ENCODE data around the gene DDI1.
"Not testable (repeated sequence)": the region's sequence is repeated elsewhere in the genome, so short reads cannot be mapped to it uniquely, and the experiment has no call there.

DDI1 gene

DNA sequence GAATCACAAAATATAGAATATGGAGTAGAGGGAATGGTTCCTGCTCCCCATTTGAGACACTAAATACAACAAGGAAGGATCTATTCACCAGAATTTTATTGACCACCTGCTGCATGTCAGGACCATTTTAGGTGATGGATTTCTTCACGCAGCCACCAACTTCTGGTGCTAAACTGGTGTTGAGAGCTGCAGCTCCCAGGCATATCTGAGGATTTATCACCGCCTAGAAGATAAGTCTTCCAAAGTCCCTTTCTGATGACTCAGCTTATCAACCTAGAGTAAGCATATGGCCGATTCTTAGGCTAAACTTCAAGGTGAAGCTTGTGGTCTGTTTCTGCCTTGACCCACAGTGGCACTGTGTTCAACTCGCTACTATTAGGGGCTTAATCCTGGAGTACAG is 6.7 kb downstream of the DDI1 start:
- DNase-seq = no peak

GRCh38 chr11:104043678-104044239 is 7.3 kb downstream of the DDI1 start:
- DNase-seq = no peak

GRCh38 chr11:104046331-104046730 is 9.9 kb downstream of the DDI1 start:
- DNase-seq = no peak

DNA sequence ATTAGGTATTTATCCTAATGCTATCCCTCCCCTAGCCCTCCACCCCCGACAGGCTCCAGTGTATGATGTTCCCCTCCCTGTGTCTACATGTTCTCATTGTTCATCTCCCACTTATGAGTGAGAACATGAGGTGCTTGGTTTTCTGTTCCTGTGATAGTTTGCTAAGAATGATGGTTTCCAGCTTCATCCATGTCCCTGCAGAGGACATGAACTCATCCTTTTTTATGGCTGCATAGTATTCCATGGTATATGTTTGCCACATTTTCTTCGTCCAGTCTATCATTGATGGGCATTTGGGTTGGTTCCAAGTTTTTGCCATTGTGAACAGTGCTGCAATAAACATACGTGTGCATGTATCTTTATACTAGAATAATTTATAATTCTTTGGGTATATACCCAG is 10.4 kb downstream of the DDI1 start:
- DNase-seq = not testable (repeated sequence)

DNA sequence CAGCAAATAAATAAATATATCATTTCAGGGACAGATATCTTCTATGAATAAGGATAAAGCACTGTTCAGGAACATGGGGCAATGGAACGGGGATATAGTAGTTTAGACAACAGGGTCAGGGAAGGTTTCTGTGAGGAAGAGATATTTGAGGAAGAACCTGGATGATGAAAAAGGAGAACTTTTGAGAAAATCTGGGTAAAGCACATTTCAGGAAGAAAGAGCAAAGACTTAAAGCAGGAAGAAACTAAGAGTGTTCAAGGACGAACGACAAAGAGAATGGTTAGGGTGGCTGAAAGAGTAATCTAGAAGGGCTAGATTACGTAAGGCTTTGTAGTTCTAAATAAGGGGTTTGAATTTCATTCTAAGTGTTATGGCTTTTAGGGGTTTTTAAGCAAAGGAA is 12.7 kb downstream of the DDI1 start:
- DNase-seq = no peak

DNA sequence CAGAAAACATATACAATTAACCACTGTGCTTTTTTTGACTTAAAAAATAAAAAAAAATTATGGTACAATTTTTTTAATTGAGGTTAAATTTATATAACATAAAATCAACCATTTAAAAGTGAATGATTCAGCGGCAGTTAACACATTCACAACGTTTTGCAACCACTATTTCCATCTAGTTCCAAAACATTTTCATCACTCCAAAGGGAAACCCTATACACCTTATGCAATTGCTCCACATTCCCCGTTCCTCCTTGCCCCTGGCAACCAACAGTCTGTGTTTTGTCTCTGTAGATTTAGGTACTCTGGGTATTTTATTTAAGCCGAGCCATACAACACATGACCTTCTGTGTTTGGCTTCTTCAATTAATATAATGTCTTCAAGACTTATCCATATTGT is 15.3 kb downstream of the DDI1 start:
- DNase-seq = no peak

GRCh38 chr11:104053743-104054478 is 17.5 kb downstream of the DDI1 start:
- no peak for DNase-seq

DNA sequence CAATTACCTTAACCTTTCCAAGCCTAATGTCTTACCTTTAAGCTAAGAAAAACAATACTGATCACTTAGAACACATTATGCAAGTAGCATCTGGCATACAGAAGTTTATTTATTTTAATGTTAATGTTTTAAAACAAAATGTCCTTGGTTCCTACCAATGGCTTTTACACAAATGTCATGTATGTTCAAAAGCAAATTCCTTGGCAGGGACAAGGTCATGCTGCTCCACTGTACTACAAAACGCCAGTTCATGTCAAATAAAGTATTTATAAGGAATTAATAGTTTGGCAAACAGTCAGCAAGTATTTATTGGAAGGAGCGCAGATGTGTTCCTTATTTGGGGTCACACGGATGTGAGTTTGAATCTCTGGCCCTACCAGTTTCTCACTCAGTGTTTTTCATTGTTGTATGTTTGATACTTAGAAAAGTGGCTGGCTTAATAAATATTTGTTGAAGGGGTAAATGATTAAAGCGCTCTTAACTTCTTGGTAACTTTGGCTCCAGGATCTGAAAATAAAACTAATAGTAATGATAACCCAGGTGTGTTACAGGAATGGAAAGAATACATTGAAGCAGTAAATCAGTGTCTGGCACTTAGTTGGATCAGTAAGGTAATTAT is 18.6 kb downstream of the DDI1 start:
- DNase-seq = no peak

DNA sequence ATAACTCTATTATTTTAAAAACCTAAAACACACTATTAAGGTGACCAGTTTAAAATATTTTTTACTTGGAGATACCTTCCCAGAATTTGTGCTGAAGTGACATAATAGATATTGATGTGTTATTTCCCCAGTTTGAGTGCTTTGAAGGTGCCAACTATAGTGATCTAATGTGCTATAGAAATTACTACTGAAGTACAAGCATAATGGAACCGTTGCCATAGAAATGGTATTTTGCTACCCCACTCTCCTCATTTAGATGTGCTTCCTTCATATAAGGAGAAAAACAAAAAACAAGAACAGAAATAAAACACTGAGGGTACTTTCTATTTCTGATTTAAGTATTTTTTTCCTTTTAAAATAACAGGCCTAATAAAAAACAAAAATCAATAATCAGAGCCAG is 19.2 kb downstream of the DDI1 start:
- no peak for DNase-seq

- no peak for DNase-seq
Measured at GRCh38 chr11:104057908-104058307, 21.5 kb downstream of the DDI1 start.

GRCh38 chr11:104058680-104059079 is 22.2 kb downstream of the DDI1 start:
- no peak for DNase-seq

DNA sequence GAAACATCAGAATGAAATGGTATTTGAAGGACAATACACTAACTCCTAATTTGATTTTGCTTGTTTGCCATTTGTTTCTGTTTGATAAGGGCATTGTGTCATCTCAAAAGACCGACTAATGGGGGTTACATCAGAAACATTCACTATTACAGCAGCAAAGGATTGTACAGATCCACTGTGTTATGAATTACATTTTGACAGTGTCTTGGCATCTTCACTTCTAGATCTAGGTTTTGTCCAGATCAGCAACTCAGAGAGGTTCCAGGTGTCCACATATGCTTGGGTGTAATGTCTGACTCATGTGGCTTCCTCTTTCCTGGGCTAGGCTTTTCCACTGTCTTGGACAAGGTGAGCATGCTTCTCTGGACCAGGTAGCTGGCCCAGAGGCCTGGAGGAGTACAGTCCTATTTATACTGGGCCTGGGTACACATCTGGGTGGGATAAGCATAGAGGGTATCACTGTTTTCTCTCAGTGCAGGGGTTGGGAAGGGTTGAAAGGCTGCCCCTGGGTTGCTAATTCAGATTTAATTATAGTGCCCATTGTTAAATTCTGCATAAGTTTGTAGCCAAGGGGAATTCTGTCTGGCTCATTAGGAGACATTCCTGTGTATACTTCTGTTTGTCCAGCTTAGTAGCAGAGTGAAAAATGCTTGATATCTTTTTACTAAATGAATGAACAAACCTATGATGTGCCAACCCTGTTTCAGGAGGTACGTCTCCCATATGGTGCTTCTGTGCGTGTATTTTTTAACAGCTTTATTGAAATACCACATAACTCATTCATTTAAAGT is 23.8 kb downstream of the DDI1 start:
- no peak for DNase-seq

- no peak for DNase-seq
Measured at GRCh38 chr11:104060820-104061219, 24.4 kb downstream of the DDI1 start.

- DNase-seq = no peak
Measured at GRCh38 chr11:104061853-104062521, 25.5 kb downstream of the DDI1 start.

DNA sequence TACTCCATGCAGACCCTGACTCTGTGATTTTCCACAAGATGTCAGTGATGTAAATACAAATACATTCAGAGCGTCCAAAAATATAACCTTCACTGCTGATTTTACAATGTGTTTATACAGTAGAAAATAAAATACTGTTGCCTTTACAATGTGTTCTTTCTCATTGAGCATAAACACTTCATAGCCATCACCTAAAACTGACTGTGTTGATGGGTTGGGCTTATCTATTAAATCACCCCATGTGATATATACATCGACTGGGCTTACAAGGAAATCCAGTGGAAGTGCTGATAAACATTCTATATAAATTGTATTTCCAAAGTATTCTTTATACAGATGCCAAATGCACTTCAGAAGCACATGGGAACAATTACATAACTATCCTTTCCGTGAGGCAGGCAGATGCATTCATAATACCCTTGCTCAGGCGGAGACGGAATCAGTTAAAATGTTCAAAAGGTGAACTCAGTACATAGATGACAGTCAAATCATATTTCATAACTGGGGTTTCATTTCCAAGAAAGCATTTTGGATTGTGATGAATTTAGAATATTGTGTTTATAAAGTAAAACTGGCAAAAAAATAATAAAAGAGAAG is 27.7 kb downstream of the DDI1 start:
- no peak for DNase-seq

- DNase-seq = no peak
Measured at GRCh38 chr11:104067534-104067933, 31.1 kb downstream of the DDI1 start.

- DNase-seq = peak in 1 of 2 donors; percentile 6
Measured at GRCh38 chr11:104073950-104074705, 37.7 kb downstream of the DDI1 start.

DNA sequence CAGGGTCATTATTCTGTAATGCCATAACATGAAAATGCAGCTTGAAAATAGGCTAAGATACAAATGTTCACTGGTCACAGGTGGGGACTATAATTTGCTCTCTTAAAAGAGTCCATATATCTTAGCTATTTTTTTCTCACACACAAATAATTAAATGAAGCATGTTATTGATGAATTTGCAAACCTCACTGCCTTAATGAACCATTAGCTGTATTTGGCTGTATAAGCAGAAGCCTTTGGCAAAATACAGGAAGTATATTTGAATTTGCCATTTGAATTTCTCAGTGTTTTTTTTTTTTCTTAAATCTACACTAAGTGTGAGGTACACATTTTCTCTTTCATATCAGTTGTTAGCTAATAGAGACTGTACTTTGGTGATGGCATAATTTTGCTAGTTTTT is 38.7 kb downstream of the DDI1 start:
- no peak for DNase-seq

GRCh38 chr11:104075706-104076105 is 39.3 kb downstream of the DDI1 start:
- no peak for DNase-seq

- DNase-seq = no peak
Measured at GRCh38 chr11:104076455-104076854, 40.0 kb downstream of the DDI1 start.

GRCh38 chr11:104078245-104078644 is 41.8 kb downstream of the DDI1 start:
- DNase-seq = no peak

DNA sequence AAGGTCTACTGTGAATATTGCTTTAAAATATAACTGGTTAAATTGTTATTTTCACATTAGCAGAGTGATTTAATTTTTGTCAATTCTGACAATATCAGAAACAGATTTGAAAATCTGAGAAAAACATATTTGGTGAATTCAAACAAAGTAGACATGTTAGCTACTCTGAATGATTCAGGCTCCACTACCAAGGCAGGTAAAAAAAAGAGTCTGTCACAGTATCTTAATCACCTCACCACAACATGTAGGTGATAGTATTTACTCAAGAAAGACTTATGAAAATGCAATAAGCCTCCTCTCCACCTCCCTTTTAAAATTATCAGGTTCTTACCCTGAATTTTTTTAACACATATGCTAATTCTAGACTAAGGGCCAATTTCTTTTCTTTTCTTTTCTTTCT is 42.6 kb downstream of the DDI1 start:
- no peak for DNase-seq

Measured in hippocampal formation (tissue), 2 donors.